Activated CD4-positive, alpha-beta T cell treated with anti-CD3 and anti-CD28 coated beads for 36 hours (primary cell): ENCODE results near the gene ABHD6. TPM values are rescaled to one million over a fixed set of nuclear protein-coding genes. Genes with fewer than 3 reads are reported as not detected.
A peak's percentile ranks its signal among the peaks of the same experiment; 100 is the strongest.
"Not testable (repeated sequence)": the region's sequence is repeated elsewhere in the genome, so short reads cannot be mapped to it uniquely, and the experiment has no call there.

Experiments
- ATAC-seq: fragments of 200-7000 bp; cut with Tn5 transposase; one replicate; pipeline ENCODE4 v1.10.0; 2021; ENCODE audit warnings: mild to moderate bottlenecking, moderate library complexity
- CTCF ChIA-PET: fragments of 350-600 bp; sonication (Branson Sonifier 250); formaldehyde crosslinking; loops from one replicate; lab custom pipeline; 2021; ENCODE audit warnings: antibody characterized with exemption; lab: Charles Lee
- POLR2A ChIA-PET: fragments of 350-600 bp; sonication (Branson Sonifier 250); formaldehyde crosslinking; loops from one replicate; lab custom pipeline; 2021; ENCODE audit warnings: antibody characterized with exemption, inconsistent platforms; lab: Charles Lee
- DNase-seq: peaks from one replicate; pipeline ENCODE4 v3.0.0-alpha.2; 2020
- H3K27ac Mint-ChIP-seq: one replicate; pipeline ENCODE4 v1.8.0; 2021; ENCODE audit warnings: mixed read lengths
- H3K27me3 Mint-ChIP-seq: one replicate; pipeline ENCODE4 v1.8.0; 2021; ENCODE audit warnings: mixed read lengths
- H3K36me3 Mint-ChIP-seq: one replicate; pipeline ENCODE4 v1.8.0; 2021; ENCODE audit warnings: low read depth, mixed read lengths
- H3K4me1 Mint-ChIP-seq: one replicate; pipeline ENCODE4 v1.8.0; 2021; ENCODE audit warnings: mixed read lengths
- H3K4me3 Mint-ChIP-seq: one replicate; pipeline ENCODE4 v1.8.0; 2021; ENCODE audit warnings: mild to moderate bottlenecking, moderate library complexity, mixed read lengths
- H3K9me3 Mint-ChIP-seq: one replicate; pipeline ENCODE4 v1.8.0; 2021; ENCODE audit warnings: low read depth, mixed read lengths
- intact Hi-C, 2 experiments: fragments of 100-400 bp; cut with DNase I in 1 of 2; cut with micrococcal nuclease in 1 of 2; formaldehyde crosslinking; loops; one replicate each; pipeline versions ENCODE4 v1.14.2 to v1.15.1; 2022 to 2024; cut with DNase I, micrococcal nuclease
- total RNA-seq, 2 experiments: library from RNA; stranded (reverse); gene quantifications; one replicate each; pipeline ENCODE4 v1.2.3, GENCODE V29; 2021

Gene ABHD6
- total RNA-seq, 2 experiments from 2014 or later, result 3.0 to 3.5 TPM

DNA sequence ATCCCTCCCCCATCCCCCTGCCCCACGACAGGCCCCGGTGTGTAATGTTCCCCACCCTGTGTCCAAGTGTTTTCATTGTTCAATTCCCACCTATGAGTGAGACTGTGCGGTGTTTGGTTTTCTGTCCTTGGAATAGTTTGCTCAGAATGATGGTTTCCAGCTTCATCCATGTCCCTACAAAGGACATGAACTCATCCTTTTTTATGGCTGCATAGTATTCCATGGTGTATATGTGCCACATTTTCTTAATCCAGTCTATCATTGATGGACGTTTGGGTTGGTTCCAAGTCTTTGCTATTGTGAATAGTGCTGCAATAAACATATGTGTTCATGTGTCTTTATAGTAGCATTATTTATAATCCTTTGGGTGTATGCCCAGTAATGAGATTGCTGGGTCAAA lies 5.3 kb downstream of the ABHD6 start:
- H3K27ac Mint-ChIP-seq, H3K4me1 Mint-ChIP-seq, intact Hi-C loops, H3K9me3 Mint-ChIP-seq, CTCF ChIA-PET, POLR2A ChIA-PET, H3K4me3 Mint-ChIP-seq, H3K27me3 Mint-ChIP-seq, DNase-seq, ATAC-seq, H3K36me3 Mint-ChIP-seq: not testable (repeated sequence)

DNA sequence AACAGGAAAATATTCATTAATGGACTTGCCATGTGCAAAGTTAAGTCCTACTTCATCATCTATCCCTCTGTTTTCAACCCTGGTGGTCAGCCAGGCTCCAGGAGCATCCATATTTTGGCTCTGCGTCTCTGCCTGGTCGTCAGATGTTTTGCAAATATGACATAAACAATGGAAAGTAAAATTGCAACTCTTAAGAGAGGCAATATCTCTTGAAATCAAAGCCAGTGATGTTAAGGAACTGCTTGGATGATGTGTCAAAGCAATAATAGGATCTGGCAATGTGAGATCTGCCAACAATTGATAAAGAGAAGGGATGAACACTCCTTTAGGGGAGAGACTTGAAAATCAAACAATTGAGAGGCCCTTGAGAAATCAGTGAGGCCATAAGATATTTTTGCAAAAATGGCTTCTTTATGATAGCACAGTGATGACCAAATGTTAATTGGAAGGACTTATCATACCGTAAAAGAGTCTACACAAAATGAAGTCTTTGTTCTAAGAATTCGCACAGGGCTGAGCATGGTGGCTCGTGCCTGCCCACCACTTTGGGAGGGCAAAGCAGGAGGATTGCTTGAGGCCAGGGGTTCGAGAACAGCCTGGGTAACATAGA lies 6.5 kb downstream of the ABHD6 start:
- DNase-seq (no peak), ATAC-seq (no peak)
- Mint-ChIP-seq H3K4me1 (peaks cover 2% of the 10 kb centered on the region), H3K36me3 (no peaks in the 10 kb centered on the region), H3K27me3 (no peaks in the 10 kb centered on the region), H3K27ac (no peak overlapping the region), H3K4me3 (no peak overlapping the region), H3K9me3 (no peaks in the 10 kb centered on the region)
- ChIA-PET CTCF (no interaction called here), POLR2A (no interaction called here)
- intact Hi-C loops, result no loop called here

DNA sequence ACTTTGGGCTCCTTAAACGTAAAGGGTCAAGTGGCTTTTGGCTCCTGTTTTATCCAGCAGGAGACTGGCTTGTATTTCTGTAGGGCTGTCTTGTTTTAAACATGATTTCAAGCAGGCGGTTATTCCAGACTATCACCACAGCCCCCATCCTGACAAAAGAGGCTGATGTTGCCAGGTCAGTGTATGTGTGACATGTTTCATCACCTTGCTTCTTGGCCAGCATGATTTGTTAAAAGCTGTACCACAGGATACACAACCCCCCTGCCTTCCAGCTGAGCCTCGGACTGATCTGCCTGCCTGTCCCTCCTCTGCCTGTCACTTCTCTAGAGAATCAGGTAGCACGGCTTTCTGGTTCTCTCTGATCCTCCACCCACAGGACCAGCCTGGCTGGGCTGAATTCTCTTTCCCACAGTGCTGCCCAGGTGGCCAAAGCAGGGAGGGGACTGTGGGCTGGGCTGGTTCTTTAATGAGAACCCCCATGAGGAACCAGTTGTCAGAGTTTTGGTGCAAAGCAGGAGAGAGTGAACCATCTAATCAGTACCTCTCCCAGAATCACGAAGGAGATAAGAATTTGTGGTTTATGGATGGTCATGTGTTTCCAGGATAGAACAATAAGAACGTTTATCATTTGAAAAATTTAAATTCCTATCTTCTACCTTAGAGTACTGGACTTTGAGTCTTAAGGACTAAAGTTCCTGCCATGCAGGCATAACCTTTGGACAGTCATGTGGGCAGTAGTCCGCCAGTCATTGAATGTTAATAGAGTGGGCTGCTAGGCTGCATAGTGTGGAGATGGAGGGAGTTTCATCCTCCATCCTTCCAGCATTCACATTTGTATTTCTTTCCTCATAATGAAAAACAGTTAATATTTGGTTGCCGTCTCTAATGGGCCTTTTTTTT lies 8.8 kb downstream of the ABHD6 start:
- no peaks in the 10 kb centered on the region for H3K27me3 Mint-ChIP-seq
- ATAC-seq (no peak), DNase-seq (no peak)
- CTCF ChIA-PET, result no interaction called here
- intact Hi-C loops, result no loop called here
- no peak overlapping the region for H3K4me3 Mint-ChIP-seq
- no peaks in the 10 kb centered on the region for H3K4me1 Mint-ChIP-seq
- H3K27ac Mint-ChIP-seq, result no peak overlapping the region
- H3K9me3 Mint-ChIP-seq, result no peaks in the 10 kb centered on the region
- no peaks in the 10 kb centered on the region for H3K36me3 Mint-ChIP-seq
- POLR2A ChIA-PET, result no interaction called here

DNA sequence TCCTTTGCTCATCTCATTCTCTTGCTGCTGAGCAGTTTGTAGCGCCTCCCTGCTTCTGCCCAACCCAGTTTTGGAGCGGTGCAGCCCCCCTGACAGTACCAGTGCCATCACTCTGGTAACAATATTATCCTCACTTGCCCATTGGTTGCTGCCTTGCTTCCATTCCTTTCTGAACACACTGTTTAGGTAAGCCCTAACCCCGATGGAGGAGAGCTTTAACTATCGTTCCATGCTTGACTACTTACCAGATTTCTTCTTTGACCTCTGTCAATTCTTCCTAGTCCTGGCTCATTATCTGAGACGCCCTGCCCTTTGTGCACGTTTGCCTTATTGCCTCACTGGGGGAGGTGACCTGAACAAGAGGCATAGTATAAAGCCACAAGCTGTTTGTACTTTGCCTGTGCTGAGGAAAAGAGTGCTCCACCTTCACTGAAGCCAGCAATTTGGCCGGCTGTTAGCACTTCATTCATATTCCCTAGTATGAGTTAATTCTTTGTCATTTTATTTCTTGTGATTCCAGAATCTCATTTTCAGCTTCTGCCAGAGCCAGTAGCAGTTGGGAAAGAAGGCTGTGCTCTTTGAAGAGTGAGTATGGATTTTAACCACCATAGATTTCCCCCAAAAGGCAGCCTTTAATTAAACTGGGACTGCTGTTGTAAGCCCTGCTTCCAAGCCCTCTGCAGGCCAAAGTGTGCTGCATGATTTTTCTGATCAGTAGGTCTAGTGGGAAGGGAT lies 11.9 kb downstream of the ABHD6 start:
- CTCF ChIA-PET, result no interaction called here
- DNase-seq, result no peak
- no peaks in the 10 kb centered on the region for H3K4me1 Mint-ChIP-seq

DNA sequence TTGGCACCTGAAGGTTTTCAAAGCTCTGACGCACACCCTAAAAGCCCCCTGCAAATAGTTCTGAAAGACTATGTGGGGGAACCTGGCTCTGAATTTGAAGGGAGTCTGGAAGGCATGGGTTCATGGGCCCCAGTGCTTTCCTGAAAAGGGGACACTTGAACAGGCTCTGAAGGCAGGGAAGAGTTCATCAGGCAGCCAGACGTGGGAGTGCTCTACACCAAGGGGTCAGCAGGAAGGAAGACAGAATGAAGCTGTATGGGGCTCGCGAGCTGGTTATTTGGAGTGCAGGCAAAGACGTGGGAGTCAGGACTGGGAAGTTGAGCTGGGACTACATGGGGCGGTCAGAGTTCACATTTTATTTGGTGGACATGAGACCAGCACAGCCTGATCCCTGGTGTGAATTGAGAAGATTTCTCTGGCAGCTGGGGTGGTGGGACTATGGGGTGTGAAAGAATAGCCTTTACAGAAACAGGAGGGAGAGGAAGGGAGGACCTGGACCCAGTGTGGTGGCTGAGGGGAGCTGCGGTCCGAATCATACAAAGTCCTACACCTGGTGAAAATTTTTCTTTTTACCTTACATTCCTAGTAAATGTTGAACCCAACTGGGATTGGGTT lies 12.6 kb downstream of the ABHD6 start:
- ATAC-seq, result no peak
- H3K4me3 Mint-ChIP-seq, result no peak overlapping the region
- CTCF ChIA-PET, result interaction anchor here (0.6 kb wide), 2 partner anchors 17 to 45 kb away, joined by 3 to 4 read pairs; no protein-coding TSS in a partner anchor
- no peaks in the 10 kb centered on the region for H3K27me3 Mint-ChIP-seq
- no peaks in the 10 kb centered on the region for H3K9me3 Mint-ChIP-seq
- no peak overlapping the region for H3K27ac Mint-ChIP-seq
- no peak for DNase-seq
- intact Hi-C loops, result no loop called here
- H3K36me3 Mint-ChIP-seq, result no peaks in the 10 kb centered on the region
- H3K4me1 Mint-ChIP-seq, result no peaks in the 10 kb centered on the region
- POLR2A ChIA-PET, result no interaction called here

More for the DNA sequence above, 11.9 kb downstream of the ABHD6 start:
- H3K4me3 Mint-ChIP-seq, result no peak overlapping the region
- H3K9me3 Mint-ChIP-seq, result no peaks in the 10 kb centered on the region
- no peak for ATAC-seq
- H3K36me3 Mint-ChIP-seq, result no peaks in the 10 kb centered on the region
- intact Hi-C loops, result no loop called here
- H3K27me3 Mint-ChIP-seq, result no peaks in the 10 kb centered on the region
- POLR2A ChIA-PET, result interaction anchor here (0.6 kb wide), 1 partner anchor 64 kb away, joined by 3 read pairs; no protein-coding TSS in a partner anchor
- H3K27ac Mint-ChIP-seq, result no peak overlapping the region

DNA sequence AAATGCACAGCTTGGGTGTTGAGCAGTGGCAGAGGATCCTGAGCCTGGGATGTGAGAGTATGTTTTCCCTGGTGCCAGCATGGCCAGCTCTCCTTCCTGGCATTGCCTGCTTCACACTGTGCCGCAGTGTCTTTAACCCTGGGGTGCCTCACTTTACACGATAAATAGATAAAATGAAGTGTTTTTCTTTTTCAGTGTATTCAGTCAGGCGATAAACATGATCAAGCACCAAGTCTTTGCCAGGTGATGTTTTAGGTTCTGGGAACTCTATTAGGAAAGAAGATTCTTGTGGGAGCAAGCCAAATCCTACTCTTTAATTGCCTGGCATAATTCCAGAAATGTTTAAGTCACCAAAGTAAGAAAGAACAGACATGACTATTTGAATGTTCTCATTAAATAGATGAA lies 14.0 kb downstream of the ABHD6 start:
- DNase-seq (no peak), ATAC-seq (no peak)
- ChIA-PET CTCF (interaction anchor here (1.1 kb wide), 1 partner anchor 12 kb away, joined by 3 read pairs; no protein-coding TSS in a partner anchor), POLR2A (no interaction called here)
- Mint-ChIP-seq H3K4me1 (no peaks in the 10 kb centered on the region), H3K27me3 (no peaks in the 10 kb centered on the region), H3K4me3 (no peak overlapping the region), H3K9me3 (no peaks in the 10 kb centered on the region), H3K27ac (no peak overlapping the region), H3K36me3 (no peaks in the 10 kb centered on the region)
- intact Hi-C loops, result no loop called here

DNA sequence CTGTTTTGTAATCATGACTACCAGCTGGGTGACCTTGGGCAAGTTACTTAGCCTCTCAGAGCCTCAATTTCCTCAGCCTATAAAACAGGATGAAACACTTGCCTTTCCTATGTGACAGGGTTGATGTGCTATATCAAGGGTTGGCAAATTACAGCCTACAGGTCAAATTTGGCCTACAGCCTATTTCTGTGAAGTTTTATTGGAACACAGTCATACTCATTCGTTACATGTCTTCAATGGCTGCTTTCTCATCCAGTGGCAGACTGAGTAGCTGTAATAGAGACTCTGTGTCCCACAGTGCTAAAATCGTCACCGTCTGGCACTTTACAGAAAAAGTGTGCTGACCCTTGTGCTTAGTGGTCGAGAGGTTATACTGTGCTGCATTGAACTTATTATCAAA lies 16.6 kb downstream of the ABHD6 start:
- no peak for ATAC-seq

DNA sequence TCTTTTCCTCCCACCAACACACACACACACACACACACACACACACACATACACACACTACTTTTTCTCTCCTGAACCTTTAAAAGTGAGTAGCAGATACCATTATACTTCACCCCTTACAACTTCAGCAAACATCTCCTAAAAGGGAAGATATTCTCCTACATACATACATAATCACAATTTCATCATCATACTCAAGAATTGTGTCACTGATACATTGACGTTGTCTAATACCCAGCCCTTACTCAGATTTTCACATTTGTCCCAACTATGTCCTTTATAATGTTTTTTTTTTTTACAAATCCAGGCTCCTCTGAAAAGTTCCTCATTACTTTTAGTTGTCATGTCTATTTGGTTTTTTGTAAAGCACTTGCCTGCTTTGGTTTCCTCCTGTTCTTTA lies 18.5 kb downstream of the ABHD6 start:
- H3K27me3 Mint-ChIP-seq, result no peaks in the 10 kb centered on the region
- ChIA-PET POLR2A (no interaction called here), CTCF (no interaction called here)
- no peaks in the 10 kb centered on the region for H3K9me3 Mint-ChIP-seq
- intact Hi-C loops, result no loop called here
- no peaks in the 10 kb centered on the region for H3K4me1 Mint-ChIP-seq
- no peak overlapping the region for H3K4me3 Mint-ChIP-seq
- no peak overlapping the region for H3K27ac Mint-ChIP-seq
- no peak for DNase-seq
- no peak for ATAC-seq
- H3K36me3 Mint-ChIP-seq, result peaks cover 9% of the 10 kb centered on the region

More for the DNA sequence above, 16.6 kb downstream of the ABHD6 start:
- peaks cover 9% of the 10 kb centered on the region for H3K36me3 Mint-ChIP-seq
- intact Hi-C loops, result no loop called here
- H3K27ac Mint-ChIP-seq, result no peak overlapping the region
- POLR2A ChIA-PET, result no interaction called here
- H3K4me1 Mint-ChIP-seq, result no peaks in the 10 kb centered on the region
- H3K4me3 Mint-ChIP-seq, result no peak overlapping the region
- no peaks in the 10 kb centered on the region for H3K27me3 Mint-ChIP-seq
- CTCF ChIA-PET, result interaction anchor here (0.6 to 0.7 kb wide), 2 partner anchors 14 to 456 kb away, joined by 3 read pairs; no protein-coding TSS in a partner anchor
- DNase-seq, result no peak
- no peaks in the 10 kb centered on the region for H3K9me3 Mint-ChIP-seq

DNA sequence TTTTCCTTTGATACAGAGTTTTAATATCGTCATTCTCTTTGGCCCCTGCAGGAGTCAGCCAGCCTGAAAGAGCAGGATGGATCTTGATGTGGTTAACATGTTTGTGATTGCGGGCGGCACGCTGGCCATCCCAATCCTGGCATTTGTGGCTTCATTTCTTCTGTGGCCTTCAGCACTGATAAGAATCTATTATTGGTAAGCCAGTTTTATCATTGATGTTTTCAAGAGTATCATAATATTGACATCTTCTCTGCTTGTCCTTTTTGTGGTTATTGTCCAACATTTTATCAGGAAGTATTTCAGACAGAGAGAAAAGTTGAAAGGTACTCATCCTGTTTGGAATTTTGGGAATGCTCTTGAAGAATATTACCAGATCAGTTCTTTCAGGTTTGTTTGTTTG lies 18.9 kb downstream of the ABHD6 start:
- Mint-ChIP-seq H3K27ac (no peak overlapping the region), H3K4me3 (no peak overlapping the region), H3K9me3 (no peaks in the 10 kb centered on the region), H3K36me3 (peaks cover 9% of the 10 kb centered on the region), H3K27me3 (no peaks in the 10 kb centered on the region), H3K4me1 (no peaks in the 10 kb centered on the region)
- POLR2A ChIA-PET, result no interaction called here
- ATAC-seq, result no peak
- CTCF ChIA-PET, result no interaction called here
- no peak for DNase-seq
- intact Hi-C loops, result no loop called here

DNA sequence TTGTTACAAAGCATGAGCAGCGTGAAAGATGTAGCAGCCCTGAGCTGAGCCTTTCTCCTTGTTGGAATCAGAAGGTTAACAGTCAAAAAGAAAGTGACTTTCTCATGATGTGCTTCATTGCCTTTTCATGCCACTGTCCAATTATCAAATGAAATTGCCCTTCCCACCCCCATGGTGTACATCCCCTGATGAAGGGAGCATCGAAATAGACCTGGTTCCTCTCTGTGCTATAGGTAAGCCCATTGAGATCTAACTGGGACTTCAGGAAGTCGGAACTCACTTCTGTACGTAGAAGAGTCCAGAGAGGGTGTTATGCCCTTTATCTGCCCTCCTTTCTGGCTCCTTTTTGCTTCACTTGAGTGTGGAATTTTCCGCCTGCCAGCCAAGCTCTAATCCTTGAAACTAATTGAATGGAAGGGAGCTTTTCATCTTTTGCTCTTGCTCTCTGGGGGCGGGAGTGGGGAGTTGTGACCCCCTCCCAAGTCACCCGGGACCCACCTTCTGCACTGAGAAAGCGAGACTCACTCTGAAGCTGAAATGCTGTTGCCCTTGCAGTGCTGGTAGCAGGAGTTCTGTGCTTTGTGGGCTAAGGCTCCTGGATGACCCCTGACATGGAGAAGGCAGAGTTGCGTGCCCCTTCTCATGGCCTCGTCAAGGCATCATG lies 20.9 kb downstream of the ABHD6 start:
- Mint-ChIP-seq H3K36me3 (peaks cover 9% of the 10 kb centered on the region), H3K4me3 (no peak overlapping the region), H3K27me3 (no peaks in the 10 kb centered on the region), H3K9me3 (no peaks in the 10 kb centered on the region), H3K4me1 (no peaks in the 10 kb centered on the region), H3K27ac (no peak overlapping the region)
- ChIA-PET CTCF (no interaction called here), POLR2A (no interaction called here)
- DNase-seq (no peak), ATAC-seq (no peak)
- intact Hi-C loops, result no loop called here

DNA sequence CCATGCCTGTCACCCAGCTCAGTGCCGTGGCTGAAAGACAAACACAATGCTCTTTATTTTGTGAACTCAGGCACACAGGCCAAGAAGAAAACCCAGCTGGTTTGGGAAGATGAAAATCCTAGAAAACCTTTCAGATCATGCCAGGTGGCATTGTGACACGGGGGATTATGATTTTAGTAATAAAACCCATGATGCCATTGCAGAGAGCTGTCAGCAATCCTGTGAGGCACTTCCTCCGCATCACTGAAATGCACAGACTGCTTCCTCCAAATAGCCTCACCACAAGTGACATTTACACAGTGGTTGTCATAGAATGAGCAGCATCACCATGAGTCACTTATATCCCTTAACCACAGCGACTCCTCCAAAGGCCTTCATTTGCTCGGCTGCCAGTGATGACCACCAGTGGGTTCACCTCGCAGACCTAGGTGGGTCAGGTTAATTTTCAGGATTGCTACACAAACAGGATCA lies 22.7 kb downstream of the ABHD6 start:
- no peaks in the 10 kb centered on the region for H3K4me1 Mint-ChIP-seq
- CTCF ChIA-PET, result interaction anchor here (0.5 to 1.5 kb wide), 2 partner anchors 43 to 606 kb away, joined by 3 to 4 read pairs; no protein-coding TSS in a partner anchor

More for the DNA sequence above, 22.7 kb downstream of the ABHD6 start:
- Mint-ChIP-seq H3K9me3 (no peaks in the 10 kb centered on the region), H3K4me3 (no peak overlapping the region), H3K36me3 (peaks cover 9% of the 10 kb centered on the region), H3K27ac (no peak overlapping the region), H3K27me3 (no peaks in the 10 kb centered on the region)
- POLR2A ChIA-PET, result no interaction called here
- DNase-seq (peak; percentile 33), ATAC-seq (peak; percentile 89)
- intact Hi-C loops, result no loop called here
